ENCODE measurements around the gene KTN1.

DNA sequence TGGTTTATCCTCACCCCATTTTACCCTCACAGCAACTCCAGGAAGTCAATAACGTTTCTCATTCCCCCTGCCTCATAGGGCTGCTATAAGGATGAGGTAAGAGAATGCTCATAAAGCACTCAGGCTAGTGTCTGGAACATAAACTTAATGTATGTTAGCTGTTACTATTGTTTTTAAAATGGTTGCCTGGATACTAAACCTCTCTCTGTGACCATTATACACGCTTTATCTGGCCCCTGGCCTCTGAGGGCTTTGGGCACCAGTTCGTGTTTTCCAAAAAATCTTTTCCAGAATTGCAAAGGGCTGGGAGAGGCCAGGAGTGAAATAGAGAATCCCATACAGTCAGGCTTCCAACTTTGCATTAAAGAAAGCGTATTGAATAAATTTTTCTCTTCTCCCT lies 113.9 kb downstream of the KTN1 start:
- TF ChIP-seq EZH2 (IDR thresholded peaks at IDR 0.05; ENCODE audit: borderline replicate concordance, low read length), result no peak
- TF ChIP-seq, protein P1, sequence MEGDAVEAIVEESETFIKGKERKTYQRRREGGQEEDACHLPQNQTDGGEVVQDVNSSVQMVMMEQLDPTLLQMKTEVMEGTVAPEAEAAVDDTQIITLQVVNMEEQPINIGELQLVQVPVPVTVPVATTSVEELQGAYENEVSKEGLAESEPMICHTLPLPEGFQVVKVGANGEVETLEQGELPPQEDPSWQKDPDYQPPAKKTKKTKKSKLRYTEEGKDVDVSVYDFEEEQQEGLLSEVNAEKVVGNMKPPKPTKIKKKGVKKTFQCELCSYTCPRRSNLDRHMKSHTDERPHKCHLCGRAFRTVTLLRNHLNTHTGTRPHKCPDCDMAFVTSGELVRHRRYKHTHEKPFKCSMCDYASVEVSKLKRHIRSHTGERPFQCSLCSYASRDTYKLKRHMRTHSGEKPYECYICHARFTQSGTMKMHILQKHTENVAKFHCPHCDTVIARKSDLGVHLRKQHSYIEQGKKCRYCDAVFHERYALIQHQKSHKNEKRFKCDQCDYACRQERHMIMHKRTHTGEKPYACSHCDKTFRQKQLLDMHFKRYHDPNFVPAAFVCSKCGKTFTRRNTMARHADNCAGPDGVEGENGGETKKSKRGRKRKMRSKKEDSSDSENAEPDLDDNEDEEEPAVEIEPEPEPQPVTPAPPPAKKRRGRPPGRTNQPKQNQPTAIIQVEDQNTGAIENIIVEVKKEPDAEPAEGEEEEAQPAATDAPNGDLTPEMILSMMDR (IDR thresholded peaks at IDR 0.05; ENCODE audit: low read length), result no peak

Measured in OCI-LY1 (cell line).